ENCODE data around the gene PLEKHA3.
A peak's percentile ranks its signal among the peaks of the same experiment; 100 is the strongest.
"Not testable (repeated sequence)": the region's sequence is repeated elsewhere in the genome, so short reads cannot be mapped to it uniquely, and the experiment has no call there.

PLEKHA3 gene

GRCh38 chr2:178480227-178481181 lies at the start of gene PLEKHA3:
TSS of gene PLEKHA3 (plus strand) at chr2:178480457. CDS start at chr2:178480870, 413 bp downstream.
- peak; percentile 85 for DNase-seq

DNA sequence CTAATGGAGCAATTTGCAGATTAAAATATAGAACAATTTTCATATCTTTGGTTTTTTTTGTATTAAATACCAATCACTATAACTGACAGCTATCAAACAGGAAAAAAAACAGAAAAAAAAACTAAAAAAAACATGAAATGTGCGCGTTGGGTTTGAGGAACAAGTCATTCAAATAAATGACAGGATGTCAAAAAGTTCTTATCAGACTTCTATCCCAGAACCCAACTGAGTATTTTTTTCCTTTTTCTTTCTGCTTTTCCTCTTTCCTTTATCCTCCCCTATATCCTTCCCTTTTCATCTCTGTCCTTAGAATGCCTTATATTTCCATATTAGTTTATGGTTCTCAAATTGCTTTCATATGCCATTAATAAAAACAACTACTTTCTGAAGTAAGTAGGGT lies 43.6 kb upstream of the PLEKHA3 start:
- DNase-seq, result no peak

- DNase-seq, result no peak
Observed at GRCh38 chr2:178441426-178441825, 38.8 kb upstream of the PLEKHA3 start.

DNA sequence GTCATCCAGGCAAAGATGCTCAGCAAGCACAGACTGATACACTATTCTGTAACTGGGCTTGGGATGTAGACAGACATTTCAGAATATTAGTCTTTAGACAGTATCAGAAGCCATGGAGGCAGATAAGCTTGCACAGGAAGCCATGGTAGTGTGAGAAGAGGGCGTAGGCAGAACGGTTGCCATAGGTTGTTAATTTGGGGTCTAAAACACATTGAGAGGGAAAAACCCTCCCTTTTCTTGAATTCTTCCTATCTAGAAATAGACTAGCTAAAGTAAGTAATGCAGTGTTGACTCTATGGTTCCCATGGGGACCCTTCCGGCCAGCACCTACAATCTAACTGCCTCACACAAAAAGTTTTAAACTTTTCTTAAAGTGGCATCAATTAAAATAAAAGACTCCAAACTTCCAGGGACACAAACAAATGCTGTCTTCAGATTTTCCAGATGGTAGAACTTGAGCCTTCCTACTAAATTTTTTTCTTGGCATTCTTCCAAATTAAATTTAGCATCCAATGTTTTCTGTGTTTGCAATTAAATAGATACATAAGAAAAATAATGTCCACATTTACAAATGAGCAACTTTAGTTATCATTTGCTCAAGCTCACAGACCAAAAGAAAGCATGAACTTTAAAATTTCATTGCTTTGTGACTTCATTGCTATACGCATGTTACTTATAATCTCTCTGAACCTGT lies 31.1 kb upstream of the PLEKHA3 start:
- no peak for DNase-seq

DNA sequence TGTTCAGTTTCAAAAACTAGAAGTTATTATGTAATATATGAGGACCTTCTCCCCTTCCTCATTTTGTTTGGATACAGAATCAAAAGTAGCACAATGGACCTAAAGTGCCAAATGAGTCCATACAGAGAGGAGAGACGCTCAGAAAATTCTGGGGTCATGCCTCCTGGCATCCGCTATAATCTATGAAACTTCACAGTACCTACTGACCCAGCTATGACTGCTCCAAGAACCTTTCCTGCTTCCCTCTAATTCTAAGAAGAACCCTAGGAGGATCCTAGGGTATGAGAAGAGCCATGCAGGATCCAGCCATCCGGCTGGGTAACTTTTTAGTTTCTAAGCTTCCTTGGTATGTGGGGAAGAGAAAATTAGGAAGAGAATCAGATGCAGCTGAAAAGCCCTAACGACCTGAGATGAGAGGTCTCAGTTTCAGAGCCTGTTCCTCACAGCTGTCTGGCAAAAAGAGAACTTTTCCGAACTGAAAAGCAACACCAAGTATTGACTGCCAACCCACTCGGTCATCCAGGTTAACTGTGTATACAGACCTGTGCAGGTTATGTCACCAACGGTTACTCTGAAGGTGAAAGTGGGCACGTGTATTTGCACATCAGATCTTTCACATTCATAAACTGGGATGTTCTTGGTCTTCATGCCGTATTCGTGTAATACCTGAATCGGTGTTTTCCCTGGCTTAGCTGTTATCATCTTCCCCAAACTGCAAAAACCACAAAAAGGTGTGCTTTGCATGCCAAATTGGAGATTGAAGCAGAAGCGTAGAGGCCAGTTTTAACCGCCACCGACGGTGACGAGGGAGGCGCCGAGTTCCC lies 30.3 kb upstream of the PLEKHA3 start:
- no peak for DNase-seq

DNA sequence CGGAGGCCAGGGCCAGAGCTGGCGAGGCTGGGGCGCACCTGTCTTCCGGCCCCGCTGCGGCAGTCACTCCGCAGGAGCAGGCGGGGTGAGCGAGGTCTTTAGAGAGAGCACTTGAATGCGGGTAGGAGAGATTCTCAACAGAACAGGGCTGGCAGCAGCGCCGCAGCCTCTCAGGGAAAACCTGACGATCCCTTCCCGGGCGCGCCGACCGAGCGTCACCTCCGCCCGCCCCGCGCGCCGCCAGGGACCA lies 29.8 kb upstream of the PLEKHA3 start:
- peak; percentile 83 for DNase-seq

DNA sequence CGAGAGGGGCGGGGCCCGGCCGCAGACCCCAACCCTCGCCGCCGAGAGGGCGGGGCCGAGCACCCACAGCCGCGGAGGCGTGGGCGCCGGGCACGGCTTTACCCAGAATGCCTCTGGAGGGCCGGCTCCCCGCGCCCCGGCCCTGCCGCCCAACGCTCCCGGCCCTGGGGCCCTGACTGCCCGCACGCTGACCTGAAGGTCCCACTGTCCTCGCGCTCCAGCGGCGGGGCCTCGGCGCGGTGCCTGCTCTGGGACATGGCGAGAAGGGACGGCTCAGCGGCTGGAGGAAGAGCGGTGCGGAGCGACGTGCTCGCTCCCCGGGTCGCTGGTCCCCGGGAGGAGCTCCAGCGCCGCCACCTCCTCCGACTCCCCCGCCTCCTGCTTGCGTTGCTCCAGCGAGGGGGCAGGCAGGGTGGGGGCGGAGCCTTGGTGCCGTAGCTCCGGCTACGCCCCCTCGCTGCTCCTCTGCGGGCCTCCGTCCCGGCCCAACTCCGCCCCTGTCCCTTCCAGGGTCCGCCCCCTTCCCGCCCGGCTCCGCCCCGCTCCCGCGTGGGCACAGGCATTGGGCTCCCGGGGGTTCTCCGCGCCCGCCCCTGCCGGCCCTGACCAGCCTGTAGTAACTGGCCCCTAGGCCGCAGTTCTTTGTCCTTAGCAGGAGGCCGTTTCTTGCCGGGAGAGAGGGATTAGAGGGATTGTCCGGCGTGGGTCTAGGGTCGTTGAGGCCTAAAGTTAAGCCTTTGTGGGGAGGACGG lies 29.3 kb upstream of the PLEKHA3 start, which contains the start of the genes PJVK and PRKRA:
TSS of gene PJVK (plus strand) at position 605 of the 752 bp plus-strand sequence. CDS start 2,032 bp downstream, outside the sequence.
TSS of gene PRKRA (minus strand) at position 402 of the 752 bp plus-strand sequence. CDS start at position 257, 145 bp downstream.
- DNase-seq, result peak; percentile 96

GRCh38 chr2:178452334-178452733 lies 27.9 kb upstream of the PLEKHA3 start:
- no peak for DNase-seq

DNA sequence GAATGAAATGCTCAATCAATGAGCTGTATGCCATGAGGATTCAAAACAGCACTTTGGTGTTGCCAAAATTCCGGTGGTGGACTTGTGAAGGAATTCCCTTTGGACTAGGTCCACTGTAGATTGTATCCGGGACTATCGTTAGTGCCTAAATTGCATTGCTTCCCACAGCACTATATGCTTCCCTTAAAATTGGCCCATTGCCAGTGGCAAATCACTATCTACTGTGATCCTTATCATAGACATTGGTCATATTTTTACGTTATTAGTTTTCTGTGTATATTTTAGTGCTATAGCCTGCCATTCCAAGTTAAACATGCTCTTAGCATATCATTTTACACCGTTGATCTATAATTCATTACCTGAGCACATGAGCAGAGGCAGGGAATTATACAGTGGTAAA lies 27.4 kb upstream of the PLEKHA3 start:
- DNase-seq, result no peak

DNA sequence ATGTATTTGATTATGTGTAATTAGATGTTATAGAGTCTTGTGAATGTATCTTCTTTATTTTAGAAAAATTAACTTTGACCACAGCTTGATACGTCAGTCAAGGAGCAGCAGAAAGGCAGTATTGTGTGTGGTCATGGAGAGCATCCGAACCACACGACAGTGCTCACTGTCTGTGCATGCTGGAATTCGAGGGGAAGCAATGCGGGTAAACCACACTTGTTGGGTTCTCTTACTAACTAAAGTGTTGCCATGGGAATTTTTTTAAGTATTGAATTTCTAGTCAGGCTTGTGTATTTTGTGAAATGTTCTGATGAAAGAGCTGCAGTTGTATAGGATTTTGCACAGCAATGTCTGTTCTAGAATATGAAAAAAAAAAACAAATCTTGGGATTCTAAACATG lies 24.3 kb upstream of the PLEKHA3 start:
- no peak for DNase-seq

- DNase-seq, result no peak
Observed at GRCh38 chr2:178457390-178457886, 22.8 kb upstream of the PLEKHA3 start.

- no peak for DNase-seq
Observed at GRCh38 chr2:178469219-178469849, 10.9 kb upstream of the PLEKHA3 start.

GRCh38 chr2:178471313-178471712 lies 8.9 kb upstream of the PLEKHA3 start:
- not testable (repeated sequence) for DNase-seq

DNA sequence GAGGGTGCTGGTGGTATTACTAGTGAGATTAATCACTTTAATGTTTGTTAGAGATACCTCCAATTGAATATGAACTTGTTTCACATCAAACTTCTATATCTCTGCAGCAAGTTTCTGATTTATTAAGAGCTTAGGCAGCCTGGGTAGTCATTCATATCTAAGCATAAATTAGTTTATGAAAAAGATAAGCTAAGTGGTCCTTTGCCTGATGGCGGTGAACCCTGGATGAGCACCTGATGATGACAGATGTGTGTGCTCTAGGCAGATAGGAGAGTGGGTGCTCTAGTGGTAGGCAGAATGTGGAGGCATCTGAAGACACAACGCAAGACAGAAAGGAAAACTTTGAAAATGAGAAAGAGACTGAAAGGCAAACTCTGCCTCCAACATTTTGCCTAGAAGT lies 6.9 kb upstream of the PLEKHA3 start:
- no peak for DNase-seq

GRCh38 chr2:178473931-178474330 lies 6.3 kb upstream of the PLEKHA3 start:
- DNase-seq, result no peak

DNA sequence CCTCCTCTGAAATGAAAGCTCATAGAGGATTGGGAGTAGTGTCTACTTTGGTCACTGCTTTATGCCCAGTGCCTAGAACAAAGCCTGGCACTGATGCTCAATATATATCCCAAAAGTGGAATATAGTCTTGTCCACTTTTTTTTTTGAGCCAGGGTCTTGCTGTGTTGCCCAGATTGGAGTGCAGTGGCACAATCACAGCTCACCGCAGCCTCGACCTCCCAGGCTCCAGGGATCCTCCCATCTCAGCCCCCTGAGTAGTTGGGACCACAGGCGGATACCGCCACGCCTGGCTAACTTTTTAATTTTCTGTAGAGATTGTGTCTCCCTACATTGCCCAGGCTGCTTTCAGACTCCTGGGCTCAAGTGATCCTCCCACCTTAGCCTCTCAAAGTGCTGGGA lies 5.7 kb upstream of the PLEKHA3 start:
- DNase-seq, result no peak

- no peak for DNase-seq
Observed at GRCh38 chr2:178476477-178476876, 3.8 kb upstream of the PLEKHA3 start.

- DNase-seq, result no peak
Observed at GRCh38 chr2:178477443-178478129, 2.7 kb upstream of the PLEKHA3 start.

- no peak for DNase-seq
Observed at GRCh38 chr2:178478130-178478438, 2.2 kb upstream of the PLEKHA3 start.

- peak; percentile 86 for DNase-seq
Observed at GRCh38 chr2:178478439-178479274, 1.6 kb upstream of the PLEKHA3 start, which contains the start of gene FKBP7. TSS of gene FKBP7 (minus strand) at chr2:178478600. CDS start at chr2:178478499, 101 bp downstream.
